Activated CD8-positive, alpha-beta T cell treated with anti-CD3 and anti-CD28 coated beads, Interleukin-2, amount 10 ng/mL, durations not matched to agents 7 days and 5 days (primary cell): Measurements from ENCODE around the gene SPRR3. TPM values are rescaled to one million over a fixed set of nuclear protein-coding genes. Genes with fewer than 3 reads are reported as not detected.

ENCODE experiments used
- ATAC-seq: fragments of 150-1000 bp; cut with Tn5 transposase; one replicate; pipeline ENCODE4 v1.10.0; 2021; ENCODE audit warnings: moderate library complexity
- CTCF ChIA-PET: fragments of 350-600 bp; sonication (Branson Sonifier 250); formaldehyde crosslinking; loops from one replicate; lab custom pipeline; 2021; ENCODE audit warnings: antibody characterized with exemption; lab: Charles Lee
- POLR2A ChIA-PET: fragments of 350-600 bp; sonication (Branson Sonifier 250); formaldehyde crosslinking; loops from one replicate; lab custom pipeline; 2021; ENCODE audit warnings: antibody characterized with exemption; lab: Charles Lee
- DNase-seq: peaks from one replicate; pipeline ENCODE4 v3.0.0-alpha.2; 2020
- H3K27ac Mint-ChIP-seq: one replicate; pipeline ENCODE4 v1.8.0; 2021; ENCODE audit warnings: mild to moderate bottlenecking, mixed read lengths
- H3K27me3 Mint-ChIP-seq: one replicate; pipeline ENCODE4 v1.8.0; 2021; ENCODE audit warnings: low read depth, mixed read lengths
- H3K36me3 Mint-ChIP-seq: one replicate; pipeline ENCODE4 v1.8.0; 2021; ENCODE audit warnings: low read depth, mixed read lengths
- H3K4me1 Mint-ChIP-seq: one replicate; pipeline ENCODE4 v1.8.0; 2021; ENCODE audit warnings: low read depth, mixed read lengths
- H3K4me3 Mint-ChIP-seq: one replicate; pipeline ENCODE4 v1.8.0; 2021; ENCODE audit warnings: mild to moderate bottlenecking, mixed read lengths
- H3K9me3 Mint-ChIP-seq: one replicate; pipeline ENCODE4 v1.8.0; 2022; ENCODE audit warnings: mixed read lengths; ENCODE audit not compliant: insufficient read depth
- total RNA-seq, 2 experiments: library from RNA; stranded (reverse); gene quantifications; one replicate each; pipeline ENCODE4 v1.2.3, GENCODE V29; 2021

The SPRR3 gene
- total RNA-seq, result not detected

- DNase-seq (no peak), ATAC-seq (no peak)
- CTCF ChIA-PET, result no interaction called here
- Mint-ChIP-seq H3K4me3 (no peak within 1 kb of the TSS), H3K27ac (no peak within 1 kb of the TSS), H3K36me3 (no peaks in the 10 kb centered on the region), H3K4me1 (no peaks in the 10 kb centered on the region), H3K9me3 (no peaks in the 10 kb centered on the region), H3K27me3 (peaks cover 2% of the 10 kb centered on the region)
- POLR2A ChIA-PET, result no interaction called here
Observed at GRCh38 chr1:153001382-153001781, at the start of gene SPRR3. TSS of gene SPRR3 (plus strand) at chr1:153001749. CDS start at chr1:153003021, 1,272 bp downstream.

GRCh38 chr1:152953761-152954160, 47.8 kb upstream of the SPRR3 start:
- ATAC-seq (no peak), DNase-seq (no peak)
- no peaks in the 10 kb centered on the region for H3K36me3 Mint-ChIP-seq
- H3K9me3 Mint-ChIP-seq, result no peaks in the 10 kb centered on the region
- no peak overlapping the region for H3K4me3 Mint-ChIP-seq
- no peaks in the 10 kb centered on the region for H3K4me1 Mint-ChIP-seq
- H3K27ac Mint-ChIP-seq, result no peak overlapping the region
- H3K27me3 Mint-ChIP-seq, result no peaks in the 10 kb centered on the region
- ChIA-PET CTCF (no interaction called here), POLR2A (no interaction called here)

- POLR2A ChIA-PET, result no interaction called here
- no peaks in the 10 kb centered on the region for H3K9me3 Mint-ChIP-seq
- no peaks in the 10 kb centered on the region for H3K4me1 Mint-ChIP-seq
- no peak overlapping the region for H3K27ac Mint-ChIP-seq
- no peak for ATAC-seq
- no peaks in the 10 kb centered on the region for H3K27me3 Mint-ChIP-seq
- DNase-seq, result no peak
- H3K36me3 Mint-ChIP-seq, result no peaks in the 10 kb centered on the region
- CTCF ChIA-PET, result no interaction called here
- no peak overlapping the region for H3K4me3 Mint-ChIP-seq
Observed at GRCh38 chr1:152954436-152954835, 47.1 kb upstream of the SPRR3 start.

GRCh38 chr1:152957561-152957960, 44.0 kb upstream of the SPRR3 start:
- Mint-ChIP-seq H3K36me3 (no peaks in the 10 kb centered on the region), H3K9me3 (no peaks in the 10 kb centered on the region), H3K4me3 (no peak overlapping the region), H3K4me1 (no peaks in the 10 kb centered on the region), H3K27me3 (no peaks in the 10 kb centered on the region), H3K27ac (no peak overlapping the region)
- ATAC-seq (no peak), DNase-seq (no peak)
- ChIA-PET POLR2A (no interaction called here), CTCF (no interaction called here)

DNA sequence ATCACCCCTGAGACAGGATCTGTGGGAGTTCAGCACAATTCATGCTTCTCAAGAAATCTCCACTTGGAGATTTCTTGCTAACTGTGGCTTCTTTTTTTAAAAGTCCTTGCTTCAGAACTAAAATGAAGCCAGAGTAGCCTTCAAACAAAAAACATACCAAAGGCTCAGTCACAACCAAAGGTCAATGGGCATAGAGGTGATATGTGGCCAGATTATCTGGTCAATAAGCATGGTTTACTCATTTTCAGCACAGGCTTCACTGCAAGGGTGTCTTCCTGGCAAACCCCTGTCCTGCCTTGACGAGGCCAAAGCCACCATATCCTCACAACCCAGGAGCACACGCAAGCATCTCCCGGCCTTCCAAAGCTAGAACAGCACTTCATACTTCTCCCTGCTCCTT, 42.3 kb upstream of the SPRR3 start:
- DNase-seq, result no peak
- Mint-ChIP-seq H3K4me3 (no peak overlapping the region), H3K4me1 (no peaks in the 10 kb centered on the region), H3K36me3 (no peaks in the 10 kb centered on the region), H3K27ac (no peak overlapping the region), H3K27me3 (no peaks in the 10 kb centered on the region), H3K9me3 (no peaks in the 10 kb centered on the region)
- ChIA-PET POLR2A (no interaction called here), CTCF (no interaction called here)
- ATAC-seq, result no peak

- ATAC-seq (no peak), DNase-seq (no peak)
- H3K27me3 Mint-ChIP-seq, result no peaks in the 10 kb centered on the region
- H3K36me3 Mint-ChIP-seq, result no peaks in the 10 kb centered on the region
- no peak overlapping the region for H3K4me3 Mint-ChIP-seq
- no peak overlapping the region for H3K27ac Mint-ChIP-seq
- no peaks in the 10 kb centered on the region for H3K4me1 Mint-ChIP-seq
- H3K9me3 Mint-ChIP-seq, result no peaks in the 10 kb centered on the region
- POLR2A ChIA-PET, result no interaction called here
- CTCF ChIA-PET, result no interaction called here
Observed at GRCh38 chr1:152959801-152960451, 41.6 kb upstream of the SPRR3 start.

- no peaks in the 10 kb centered on the region for H3K9me3 Mint-ChIP-seq
- no peak for ATAC-seq
- CTCF ChIA-PET, result no interaction called here
- POLR2A ChIA-PET, result no interaction called here
- no peaks in the 10 kb centered on the region for H3K27me3 Mint-ChIP-seq
- no peak overlapping the region for H3K4me3 Mint-ChIP-seq
- no peaks in the 10 kb centered on the region for H3K36me3 Mint-ChIP-seq
- H3K4me1 Mint-ChIP-seq, result no peaks in the 10 kb centered on the region
- H3K27ac Mint-ChIP-seq, result no peak overlapping the region
- no peak for DNase-seq
Observed at GRCh38 chr1:152960452-152961044, 41.0 kb upstream of the SPRR3 start.

GRCh38 chr1:152961226-152961891, 40.2 kb upstream of the SPRR3 start:
- ChIA-PET POLR2A (no interaction called here), CTCF (no interaction called here)
- H3K27me3 Mint-ChIP-seq, result no peaks in the 10 kb centered on the region
- DNase-seq (no peak), ATAC-seq (no peak)
- no peak overlapping the region for H3K27ac Mint-ChIP-seq
- no peaks in the 10 kb centered on the region for H3K9me3 Mint-ChIP-seq
- H3K36me3 Mint-ChIP-seq, result no peaks in the 10 kb centered on the region
- no peak overlapping the region for H3K4me3 Mint-ChIP-seq
- H3K4me1 Mint-ChIP-seq, result no peaks in the 10 kb centered on the region

DNA sequence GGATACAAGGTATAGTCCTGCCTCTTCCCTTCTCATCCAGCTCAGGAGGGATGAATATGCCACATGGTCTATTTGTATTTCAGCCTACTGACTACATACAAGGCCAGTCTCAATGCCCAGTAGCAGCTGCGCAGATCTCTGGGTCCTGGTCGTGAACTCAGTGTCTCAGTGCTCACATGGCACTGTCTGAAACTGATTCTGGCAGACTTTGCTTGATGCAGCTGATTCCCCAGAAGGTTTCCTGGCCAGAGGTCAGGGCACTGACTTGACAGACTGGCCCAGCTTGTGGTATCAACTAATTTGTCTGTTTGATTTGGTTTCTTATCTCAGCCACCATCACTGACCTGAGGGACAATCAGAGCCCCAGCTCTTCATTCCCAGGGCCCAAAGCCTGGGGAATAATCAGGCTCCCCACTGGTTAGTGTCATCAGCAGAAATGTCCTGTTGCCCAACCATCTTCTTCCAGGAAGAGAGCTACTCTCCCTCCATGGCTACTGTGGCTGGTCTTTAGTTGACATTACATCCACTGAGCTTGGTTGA, 38.6 kb upstream of the SPRR3 start:
- Mint-ChIP-seq H3K27me3 (no peaks in the 10 kb centered on the region), H3K4me1 (no peaks in the 10 kb centered on the region), H3K27ac (no peak overlapping the region), H3K4me3 (no peak overlapping the region), H3K36me3 (no peaks in the 10 kb centered on the region), H3K9me3 (no peaks in the 10 kb centered on the region)
- DNase-seq, result no peak
- no peak for ATAC-seq
- ChIA-PET POLR2A (no interaction called here), CTCF (no interaction called here)

DNA sequence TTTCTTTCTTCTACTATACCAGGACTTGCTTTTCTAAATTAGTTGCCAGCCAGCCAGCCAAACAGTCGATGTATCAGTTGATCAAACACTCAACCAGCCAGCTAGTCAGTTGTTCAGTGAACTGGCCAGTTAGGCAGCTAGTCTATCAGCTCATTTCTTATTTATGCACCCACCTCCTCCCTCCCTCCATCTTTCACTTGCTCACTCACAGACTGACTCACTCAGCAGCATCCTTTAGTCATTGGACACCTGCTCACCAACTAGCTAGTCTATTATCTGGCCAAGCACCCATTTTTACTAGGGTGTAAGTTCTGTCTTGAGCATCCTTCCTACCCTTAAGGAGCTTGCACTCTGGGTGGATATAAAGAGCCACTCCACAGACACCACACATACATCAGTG, 37.0 kb upstream of the SPRR3 start:
- no peaks in the 10 kb centered on the region for H3K36me3 Mint-ChIP-seq
- H3K27ac Mint-ChIP-seq, result no peak overlapping the region
- no peaks in the 10 kb centered on the region for H3K9me3 Mint-ChIP-seq
- DNase-seq (no peak), ATAC-seq (no peak)
- H3K4me3 Mint-ChIP-seq, result no peak overlapping the region
- CTCF ChIA-PET, result no interaction called here
- POLR2A ChIA-PET, result no interaction called here
- H3K27me3 Mint-ChIP-seq, result no peaks in the 10 kb centered on the region
- no peaks in the 10 kb centered on the region for H3K4me1 Mint-ChIP-seq

DNA sequence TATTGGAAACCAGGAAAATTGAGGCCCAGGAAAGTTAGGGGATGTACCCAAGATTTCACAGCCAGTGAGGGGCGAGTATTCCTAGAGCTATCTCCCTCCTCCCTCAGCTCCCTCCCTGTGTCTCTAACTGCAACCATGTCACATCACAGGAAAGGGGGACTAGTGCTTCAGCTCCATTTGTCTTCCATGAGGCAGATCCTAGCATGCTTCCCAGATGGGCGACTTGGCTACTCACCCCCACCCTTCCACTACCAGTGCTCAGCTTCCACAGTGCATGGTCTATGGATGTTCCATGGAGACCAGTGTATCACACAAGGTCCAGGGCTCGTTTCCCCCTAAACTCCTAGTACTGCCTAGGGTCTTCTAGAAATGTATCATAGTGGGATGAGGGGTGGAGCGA, 35.7 kb upstream of the SPRR3 start:
- Mint-ChIP-seq H3K4me1 (no peaks in the 10 kb centered on the region), H3K27me3 (no peaks in the 10 kb centered on the region), H3K4me3 (no peak overlapping the region), H3K27ac (no peak overlapping the region), H3K36me3 (no peaks in the 10 kb centered on the region), H3K9me3 (no peaks in the 10 kb centered on the region)
- DNase-seq, result no peak
- ChIA-PET CTCF (no interaction called here), POLR2A (no interaction called here)
- ATAC-seq, result no peak

DNA sequence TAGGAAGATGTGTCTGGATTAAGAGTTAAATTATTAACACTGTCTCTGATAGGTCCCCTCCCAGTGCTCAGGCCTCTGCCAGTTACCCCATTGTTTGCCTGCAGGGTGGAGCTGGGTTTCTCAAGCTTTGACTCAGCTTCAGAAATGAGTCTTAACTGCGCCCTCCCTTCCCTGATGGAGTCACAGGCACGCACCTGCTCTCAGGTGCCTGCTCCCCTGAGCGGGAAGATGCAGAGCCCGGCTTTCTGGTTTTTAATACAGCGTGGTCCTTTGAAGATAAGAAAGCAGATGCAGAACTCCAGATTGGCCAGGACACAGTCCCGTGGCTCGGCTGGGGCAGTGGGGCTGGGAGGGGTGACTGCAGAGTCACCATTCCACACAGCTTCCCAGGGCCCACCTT, 34.3 kb upstream of the SPRR3 start:
- ChIA-PET POLR2A (no interaction called here), CTCF (no interaction called here)
- H3K27ac Mint-ChIP-seq, result no peak overlapping the region
- H3K4me3 Mint-ChIP-seq, result no peak overlapping the region
- H3K36me3 Mint-ChIP-seq, result no peaks in the 10 kb centered on the region
- H3K4me1 Mint-ChIP-seq, result no peaks in the 10 kb centered on the region
- no peaks in the 10 kb centered on the region for H3K27me3 Mint-ChIP-seq
- H3K9me3 Mint-ChIP-seq, result no peaks in the 10 kb centered on the region
- no peak for DNase-seq
- no peak for ATAC-seq
